ENCODE measurements around the gene MAGI1.

Gene MAGI1

GRCh38 chr3:65409176-65409569 is 629.5 kb downstream of the MAGI1 start:
- no peak for DNase-seq (ENCODE audit: low read depth)

DNA sequence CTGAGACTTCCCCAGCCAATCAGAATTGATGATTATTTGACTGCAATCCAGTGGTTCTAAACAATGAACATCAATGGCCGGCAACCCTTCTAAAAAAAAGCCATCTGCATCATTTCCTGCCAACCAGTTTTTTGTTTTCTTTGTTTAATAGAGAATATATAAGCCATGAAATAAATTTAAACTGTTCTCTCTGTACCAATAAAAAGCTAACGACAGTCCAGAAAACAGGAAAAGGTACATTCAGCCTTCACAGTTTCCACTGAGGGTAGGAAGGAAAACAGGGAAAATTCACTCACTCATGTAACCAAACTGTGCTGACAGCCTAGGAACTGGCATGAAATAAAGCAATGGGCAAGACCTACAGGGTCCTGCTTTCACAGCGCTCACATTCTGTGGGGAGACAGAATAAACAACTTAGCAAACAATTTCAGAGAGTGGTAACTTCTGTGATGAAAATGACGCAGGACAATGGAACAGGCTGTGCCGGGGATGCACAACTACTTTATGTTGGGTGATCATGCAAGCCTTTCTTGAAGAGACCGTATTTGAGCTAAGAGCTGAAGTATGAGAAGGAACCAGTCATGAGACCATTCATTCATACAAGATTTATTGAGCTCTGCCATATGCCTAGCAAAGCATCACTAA is 630.1 kb downstream of the MAGI1 start:
- DNase-seq (ENCODE audit: low read depth) = no peak

DNA sequence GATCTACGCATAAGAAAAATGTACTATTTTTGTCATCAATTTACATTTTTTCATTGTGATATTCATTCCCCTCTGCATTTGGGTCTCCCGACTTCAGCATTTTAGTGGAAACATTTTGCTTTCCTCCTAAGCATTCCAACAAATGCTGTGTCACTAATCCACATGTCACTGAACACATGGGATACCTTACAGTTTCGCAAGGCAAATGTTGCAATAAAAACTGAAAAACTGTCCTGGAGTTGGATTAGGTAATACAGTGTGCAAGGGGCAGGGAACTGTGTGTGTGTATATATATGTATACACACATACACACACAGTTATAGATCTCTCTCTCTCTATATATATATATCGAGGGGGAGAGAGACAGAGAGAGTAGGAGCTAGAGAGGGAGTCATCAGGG is 632.2 kb downstream of the MAGI1 start:
- no peak for DNase-seq (ENCODE audit: low read depth)

- DNase-seq (ENCODE audit: low read depth) = no peak
Measured at GRCh38 chr3:65402597-65402996, 636.1 kb downstream of the MAGI1 start.

- DNase-seq (ENCODE audit: low read depth) = no peak
Measured at GRCh38 chr3:65401359-65402305, 637.1 kb downstream of the MAGI1 start.

DNA sequence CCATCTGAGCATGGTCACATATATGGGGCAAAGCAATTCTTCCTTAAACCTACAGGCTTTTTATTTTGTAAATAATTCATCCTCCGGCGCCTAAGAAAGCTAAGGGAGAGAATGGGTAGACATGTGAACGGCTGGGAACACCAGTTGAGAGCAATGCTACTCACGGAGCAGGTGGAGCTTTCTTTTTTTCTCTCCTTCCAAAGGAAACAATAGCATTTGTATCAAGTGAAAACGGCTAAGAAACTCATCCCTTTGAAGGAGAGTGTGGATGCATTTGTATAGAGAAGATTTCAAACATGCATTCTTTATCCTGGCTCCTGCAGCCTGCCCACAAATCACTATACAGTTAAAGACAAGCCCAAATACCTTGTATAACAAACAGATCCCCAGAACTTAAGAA is 637.8 kb downstream of the MAGI1 start:
- no peak for DNase-seq (ENCODE audit: low read depth)

GRCh38 chr3:65398953-65399352 is 639.8 kb downstream of the MAGI1 start:
- DNase-seq (ENCODE audit: low read depth) = no peak

DNA sequence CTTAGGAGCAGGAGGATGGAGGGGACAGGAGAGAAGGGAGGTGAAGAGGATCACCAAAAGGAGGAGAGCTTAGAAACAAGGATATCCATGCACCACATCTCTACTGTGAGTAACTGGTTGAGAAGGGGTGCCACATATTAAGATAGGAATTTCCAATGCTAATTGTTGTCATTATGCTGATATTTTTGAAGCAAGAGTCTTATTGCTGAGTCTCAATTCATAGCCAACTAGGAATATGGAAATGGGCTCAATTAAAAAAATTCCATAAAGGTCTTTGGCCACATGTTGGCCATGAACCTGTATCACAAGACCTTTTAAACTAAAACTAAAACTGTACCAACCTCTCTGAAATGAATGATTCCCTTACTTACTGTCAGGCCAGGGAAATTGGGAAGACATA is 642.6 kb downstream of the MAGI1 start:
- no peak for DNase-seq (ENCODE audit: low read depth)

DNA sequence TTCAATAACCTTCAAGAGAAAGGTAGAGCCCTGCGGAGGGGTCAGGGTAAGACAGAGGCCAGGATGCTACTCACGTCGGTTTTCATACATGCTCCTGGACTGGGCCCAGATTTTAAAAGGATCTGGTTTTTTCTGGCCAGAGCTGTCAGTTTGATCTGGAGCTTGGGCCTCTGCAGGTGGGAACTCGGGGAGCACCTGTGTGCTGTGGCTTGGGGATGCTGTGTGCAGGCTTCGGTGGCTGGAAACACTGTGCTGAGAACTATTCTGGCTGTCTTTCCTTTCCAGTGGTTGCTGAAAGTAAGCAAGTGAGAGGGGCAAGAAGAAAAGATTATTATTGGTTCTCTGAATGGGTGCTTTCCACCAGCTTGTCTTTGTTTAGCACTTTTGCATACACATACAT is 647.6 kb downstream of the MAGI1 start:
- DNase-seq (ENCODE audit: low read depth) = no peak

GRCh38 chr3:65385805-65386204 is 652.9 kb downstream of the MAGI1 start:
- DNase-seq (ENCODE audit: low read depth) = no peak

GRCh38 chr3:65381496-65382010 is 657.2 kb downstream of the MAGI1 start:
- no peak for DNase-seq (ENCODE audit: low read depth)

DNA sequence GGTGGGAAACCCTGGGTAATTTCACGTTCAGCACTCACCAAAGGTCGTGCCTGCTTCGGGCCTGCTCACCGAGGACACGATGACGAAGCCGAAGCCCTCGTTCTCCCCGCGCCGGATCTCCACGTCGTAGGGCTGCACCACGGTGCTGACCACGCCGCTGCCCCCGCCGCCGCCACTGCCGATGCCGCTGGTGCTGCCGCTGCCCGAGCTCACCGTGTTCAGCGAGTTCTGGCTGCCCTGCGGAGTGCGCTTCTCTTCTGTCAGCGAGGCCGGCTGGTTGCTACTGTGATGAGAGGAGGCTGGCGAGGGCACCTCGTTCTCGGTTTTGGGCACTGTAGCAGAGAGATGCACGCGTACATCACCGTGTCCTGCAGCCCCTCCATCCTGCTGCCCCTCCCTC is 659.5 kb downstream of the MAGI1 start:
- DNase-seq (ENCODE audit: low read depth) = no peak

DNA sequence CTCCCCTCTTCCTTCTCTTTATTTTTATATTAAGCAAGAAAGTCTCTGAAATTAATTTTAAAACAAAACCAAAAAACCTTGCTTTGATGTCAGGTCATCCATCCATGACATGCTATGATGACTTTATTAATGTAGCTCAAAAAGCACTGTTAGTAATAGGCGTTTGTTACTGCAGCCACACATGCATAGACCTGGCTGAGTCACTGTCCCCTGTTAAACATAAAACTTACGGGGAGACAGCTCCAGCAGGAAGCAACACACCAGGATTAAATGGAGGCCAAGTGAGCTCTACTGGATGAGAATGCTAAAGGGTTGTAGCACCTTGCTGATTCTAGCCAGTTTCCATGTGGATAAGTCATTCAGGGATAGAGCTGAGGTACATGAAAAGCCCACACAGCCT is 661.1 kb downstream of the MAGI1 start:
- DNase-seq (ENCODE audit: low read depth) = no peak

DNA sequence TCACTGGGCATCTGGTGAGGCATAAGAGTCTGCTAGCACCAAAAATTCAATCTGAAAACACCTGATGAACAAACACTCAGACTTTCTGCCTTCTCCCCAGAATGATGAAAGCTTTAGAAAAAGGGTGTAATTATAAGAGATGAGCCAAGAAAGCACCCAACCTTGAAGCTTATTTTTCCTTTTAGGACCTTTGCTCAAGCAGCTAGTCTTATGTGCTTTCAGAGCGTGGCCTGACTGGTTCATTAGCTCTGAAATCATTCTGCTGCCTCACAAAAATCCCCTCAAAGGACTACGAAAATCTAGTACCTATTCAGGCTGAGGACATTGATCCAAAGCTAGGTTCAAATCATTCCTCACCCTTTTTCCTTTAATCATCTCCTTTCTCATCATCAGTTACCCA is 662.3 kb downstream of the MAGI1 start:
- DNase-seq (ENCODE audit: low read depth) = no peak

- no peak for DNase-seq (ENCODE audit: low read depth)
Measured at GRCh38 chr3:65371053-65371452, 667.7 kb downstream of the MAGI1 start.

DNA sequence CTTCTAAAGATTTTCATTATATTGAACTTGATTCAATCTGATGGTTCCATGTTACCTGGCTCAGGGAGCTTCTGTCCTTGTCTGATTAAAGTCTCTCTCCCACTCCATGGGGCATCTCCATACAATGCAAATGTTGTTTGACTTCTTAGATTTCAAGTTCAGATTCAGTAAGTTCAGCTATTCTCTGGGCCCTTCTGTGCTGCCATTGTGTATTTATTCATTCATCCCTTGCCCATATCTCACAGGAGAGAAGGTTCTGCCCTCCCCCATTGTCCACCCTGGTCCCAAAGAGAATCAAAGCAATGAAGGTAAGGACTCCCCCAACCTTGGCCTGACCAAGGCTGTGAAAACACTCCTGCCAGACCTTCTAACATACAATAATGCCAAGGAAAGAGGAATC is 669.9 kb downstream of the MAGI1 start:
- DNase-seq (ENCODE audit: low read depth) = no peak

DNA sequence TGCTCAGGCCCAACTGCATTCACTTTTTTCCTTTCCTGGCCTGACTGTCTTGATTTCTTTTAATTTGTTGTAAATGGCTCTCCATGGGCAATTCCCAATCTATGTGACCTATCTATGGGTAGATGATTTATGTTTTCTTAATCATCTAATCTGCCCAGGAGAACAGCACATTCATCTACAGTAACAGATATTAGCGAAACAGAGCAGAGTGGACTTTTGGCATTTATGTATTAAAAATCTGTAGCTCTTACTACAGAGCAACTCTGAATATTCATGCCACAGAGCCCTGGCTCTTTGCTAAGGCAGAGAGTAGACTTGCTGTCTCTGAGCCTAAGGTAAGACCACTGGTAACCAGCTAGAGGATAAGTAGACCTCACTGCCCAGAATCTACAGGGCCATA is 676.0 kb downstream of the MAGI1 start:
- DNase-seq (ENCODE audit: low read depth) = no peak

GRCh38 chr3:65361448-65361847 is 677.3 kb downstream of the MAGI1 start:
- no peak for DNase-seq (ENCODE audit: low read depth)

GRCh38 chr3:65356331-65357248 is 682.1 kb downstream of the MAGI1 start:
- no peak for DNase-seq (ENCODE audit: low read depth)

DNA sequence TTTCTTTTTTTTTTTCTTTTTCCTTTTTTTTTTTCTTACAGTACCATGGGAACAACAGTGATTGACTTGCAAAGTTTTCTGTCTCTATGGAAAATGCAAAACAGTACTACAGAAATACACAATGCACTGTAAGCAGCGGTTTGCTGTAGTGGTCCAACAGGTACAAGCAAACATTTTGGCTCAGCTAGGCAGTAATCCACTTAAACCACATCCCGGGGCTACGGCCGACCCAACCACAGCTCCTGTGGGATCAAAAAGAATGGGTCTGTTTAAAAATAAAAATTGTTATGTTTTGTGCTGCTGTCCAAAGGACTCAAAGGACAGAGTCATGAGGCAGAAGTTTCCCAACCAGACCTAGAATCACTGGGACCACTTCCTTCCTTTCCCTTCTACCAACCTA is 683.8 kb downstream of the MAGI1 start:
- DNase-seq (ENCODE audit: low read depth) = no peak

DNA sequence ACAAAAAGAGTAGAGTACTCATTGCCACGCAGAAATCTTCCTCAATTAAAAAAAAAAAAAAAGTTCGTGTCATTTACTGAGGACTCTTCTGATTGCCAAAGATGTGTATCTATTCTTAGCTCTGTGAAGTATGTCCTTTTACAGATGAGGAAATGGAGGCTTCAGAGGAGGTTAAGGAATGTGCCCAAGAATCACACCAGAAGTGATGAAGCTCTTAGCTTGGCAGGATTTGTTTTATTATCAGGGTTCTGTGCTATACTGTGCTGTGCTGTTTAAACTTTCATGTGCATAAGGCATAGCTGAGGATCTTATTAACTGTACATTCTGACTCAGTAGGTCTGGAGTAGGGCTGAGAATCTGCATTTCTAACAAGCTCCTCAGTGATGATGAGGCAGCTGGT is 685.8 kb downstream of the MAGI1 start:
- no peak for DNase-seq (ENCODE audit: low read depth)

GRCh38 chr3:65351753-65352152 is 687.0 kb downstream of the MAGI1 start:
- DNase-seq (ENCODE audit: low read depth) = no peak

All from stimulated activated CD8-positive, alpha-beta memory T cell treated with anti-CD3 and anti-CD28 coated beads, Interleukin-15, amount 100 ng/mL, for 24 hours (primary cell).